22Rv1 (cell line): ENCODE measurements around the gene PHKB.

Experiments
- ZFX ChIP-seq: fragments of 450-650 bp; IDR thresholded peaks from 2 replicates; pipeline ENCODE4 v1.6.1; 2017; ENCODE audit warnings: antibody characterized with exemption, borderline replicate concordance
- TF ChIP-seq, protein P1 (sequence below): fragments of 450-650 bp; IDR thresholded peaks from 2 replicates; pipeline ENCODE4 v1.5.1; 2017; ENCODE audit warnings: mild to moderate bottlenecking

DNA sequence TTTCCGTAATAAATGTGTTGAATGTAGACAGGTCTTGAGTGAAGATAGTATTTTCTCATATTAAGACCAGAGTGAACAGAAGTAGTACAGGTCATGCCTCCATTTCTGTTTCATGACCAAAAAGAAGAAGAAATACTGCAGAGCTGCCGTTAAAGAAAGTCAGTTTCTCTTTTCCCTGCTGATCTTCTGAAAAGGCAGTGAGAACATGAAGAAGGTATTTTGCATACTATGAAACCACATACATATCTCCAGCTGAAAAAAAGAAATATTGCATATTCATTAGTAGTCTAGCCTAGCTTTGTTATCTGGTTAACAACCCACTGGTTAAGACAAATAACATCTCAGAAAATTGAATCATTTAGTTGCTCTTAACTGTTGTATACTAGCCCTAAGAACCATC, 138.4 kb downstream of the PHKB start:
- TF ChIP-seq, protein P1, sequence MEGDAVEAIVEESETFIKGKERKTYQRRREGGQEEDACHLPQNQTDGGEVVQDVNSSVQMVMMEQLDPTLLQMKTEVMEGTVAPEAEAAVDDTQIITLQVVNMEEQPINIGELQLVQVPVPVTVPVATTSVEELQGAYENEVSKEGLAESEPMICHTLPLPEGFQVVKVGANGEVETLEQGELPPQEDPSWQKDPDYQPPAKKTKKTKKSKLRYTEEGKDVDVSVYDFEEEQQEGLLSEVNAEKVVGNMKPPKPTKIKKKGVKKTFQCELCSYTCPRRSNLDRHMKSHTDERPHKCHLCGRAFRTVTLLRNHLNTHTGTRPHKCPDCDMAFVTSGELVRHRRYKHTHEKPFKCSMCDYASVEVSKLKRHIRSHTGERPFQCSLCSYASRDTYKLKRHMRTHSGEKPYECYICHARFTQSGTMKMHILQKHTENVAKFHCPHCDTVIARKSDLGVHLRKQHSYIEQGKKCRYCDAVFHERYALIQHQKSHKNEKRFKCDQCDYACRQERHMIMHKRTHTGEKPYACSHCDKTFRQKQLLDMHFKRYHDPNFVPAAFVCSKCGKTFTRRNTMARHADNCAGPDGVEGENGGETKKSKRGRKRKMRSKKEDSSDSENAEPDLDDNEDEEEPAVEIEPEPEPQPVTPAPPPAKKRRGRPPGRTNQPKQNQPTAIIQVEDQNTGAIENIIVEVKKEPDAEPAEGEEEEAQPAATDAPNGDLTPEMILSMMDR = no peak
- no peak for TF ChIP-seq ZFX
